ENCODE measurements around the gene RAPGEF4. TPM values are rescaled to one million over a fixed set of nuclear protein-coding genes. Genes with fewer than 3 reads are reported as not detected.
A peak's percentile ranks its signal among the peaks of the same experiment; 100 is the strongest.

RAPGEF4 gene
- total and polyA plus RNA-seq, 2 of the 8 experiments (the other 6 are each of a cell fraction or from before 2014, with no cell fraction given), result 1.2 to 2.6 TPM

DNA sequence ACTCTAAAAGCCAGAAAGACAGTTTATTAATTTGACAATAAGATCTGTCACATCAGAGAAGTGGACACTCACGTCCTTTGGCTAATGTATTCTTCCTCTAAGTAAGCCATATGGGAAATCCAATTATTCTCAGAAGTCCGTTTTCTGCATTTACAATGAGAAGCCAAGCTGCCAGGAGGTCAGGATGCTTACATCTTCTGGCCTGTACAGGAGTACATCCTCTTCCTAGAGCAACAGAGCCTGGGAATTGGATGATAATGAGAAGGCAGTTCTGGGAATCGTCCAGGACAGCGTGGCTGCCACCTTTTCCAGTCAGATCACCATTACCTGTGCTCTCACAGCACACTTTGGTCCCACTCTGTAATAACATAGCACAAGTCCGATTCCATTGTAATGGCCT, 5.2 kb downstream of the RAPGEF4 start:
- no peak overlapping the region for H2BK120ac ChIP-seq (replicated peaks; ENCODE audit: low read depth, low read length)
- CTCF ChIA-PET (ENCODE audit: partially characterized antibody), result no interaction called here

More for the DNA sequence above, 5.2 kb downstream of the RAPGEF4 start:
- Histone ChIP-seq H3K79me1 (ENCODE audit: low read depth, low read length) (no peaks in the 10 kb centered on the region), H3K4me3 (ENCODE audit: extremely low read depth in 1 of 4, insufficient read depth in 2 of 4, low read depth in 3 of 4, low read length in 4 of 4) (no peak overlapping the region), H4K20me1 (replicated peaks in 1 of 2; ENCODE audit: control insufficient read depth in 1 of 2, insufficient read depth in 2 of 2, low read length in 2 of 2) (no peaks in the 10 kb centered on the region), H2BK12ac (ENCODE audit: low read depth, low read length) (no peak overlapping the region), H3K9ac (replicated peaks in 1 of 4; ENCODE audit: extremely low read depth in 1 of 4, low read depth in 3 of 4, low read length in 3 of 4) (no peak overlapping the region), H3K23me2 (ENCODE audit: low read depth, low read length) (peaks cover 4% of the 10 kb centered on the region; the same call in 1 of the 2 replicates), H3K4me2 (ENCODE audit: insufficient read depth in 1 of 2, low read depth in 2 of 2, low read length in 2 of 2) (no peak overlapping the region), H3K79me2 (ENCODE audit: control insufficient read depth in 1 of 2, insufficient read depth in 2 of 2, low read length in 2 of 2) (no peaks in the 10 kb centered on the region), H2BK5ac (ENCODE audit: low read depth, low read length) (no peak overlapping the region), H3K4me1 (replicated peaks in 1 of 4; ENCODE audit: control insufficient read depth in 3 of 4, insufficient read depth in 4 of 4, low read length in 3 of 4) (peaks cover 0 to 4% (median 2%) of the 10 kb centered on the region in 4 experiments; a peak in 5 of 7 replicates), H3K4ac (replicated peaks; ENCODE audit: insufficient read length, low read depth, low read length) (no peak overlapping the region), H3K23ac (ENCODE audit: insufficient read length) (no peak overlapping the region), H3K36me3 (ENCODE audit: control insufficient read depth in 2 of 4, insufficient read depth in 4 of 4, low read length in 3 of 4) (no peaks in the 10 kb centered on the region), H2AK5ac (ENCODE audit: low read depth, low read length) (no peak overlapping the region), H3K18ac (ENCODE audit: extremely low read depth, low read length) (no peak overlapping the region), H2BK20ac (ENCODE audit: low read length) (no peak overlapping the region), H3K56ac (replicated peaks; ENCODE audit: insufficient read length, low read depth, low read length) (no peak overlapping the region), H3K14ac (ENCODE audit: insufficient read length) (no peak overlapping the region), H3K27me3 (replicated peaks in 1 of 4; ENCODE audit: control insufficient read depth in 3 of 4, extremely low read depth in 1 of 4, insufficient read depth in 3 of 4, low read length in 3 of 4) (peaks cover 0 to 15% (median 11%) of the 10 kb centered on the region in 4 experiments; a peak in 5 of 7 replicates), H3K9me3 (ENCODE audit: insufficient read depth in 2 of 2, low read depth in 1 of 2, low read length in 1 of 2) (0 out of 4 replicates have a peak, but pooled peaks cover 0 to 4% of the 10 kb centered on the region in 2 experiments), H2BK15ac (ENCODE audit: low read length) (0 out of 2 replicates have a peak overlapping the region, but pooled peaks have one; percentile 36), H4K91ac (replicated peaks; ENCODE audit: insufficient read length, low read length) (no peak overlapping the region), H4K5ac (ENCODE audit: insufficient read length, low read depth, low read length) (no peak overlapping the region), H2AFZ (ENCODE audit: low read length) (no peak overlapping the region), H4K8ac (ENCODE audit: extremely low read depth, insufficient read depth, low read length) (no peak overlapping the region), H3K27ac (ENCODE audit: low read depth, low read length) (no peak overlapping the region)
- FAIRE-seq, result no peak
- 84% methylated on average over 5 of the region's 5 CpGs; no CpG with 5 or more reads in 1 of the 2 experiments for WGBS, 2 experiments (ENCODE audit: extremely low coverage in 1 of 2, insufficient coverage in 1 of 2, insufficient read length in 1 of 2, insufficient replicate concordance in 2 of 2, low coverage in 1 of 2, low lambda C conversion rate in 2 of 2, missing lambda C conversion rate in 1 of 2)
- TF ChIP-seq GTF2F1 (IDR thresholded peaks at IDR 0.05; ENCODE audit: borderline replicate concordance, low read depth, low read length) (no peak), CTBP2 (IDR thresholded peaks at IDR 0.05; ENCODE audit: borderline replicate concordance, insufficient read depth, insufficient read length, low read length) (no peak), TCF12 (IDR thresholded peaks at IDR 0.05; ENCODE audit: low read depth, low read length) (no peak), BCL11A (IDR thresholded peaks at IDR 0.05; ENCODE audit: low read depth in 2 of 2, low read length in 2 of 2) (no peak), USF2 (IDR thresholded peaks at IDR 0.05; ENCODE audit: low read length) (no peak), CTCF (IDR thresholded peaks at IDR 0.05; ENCODE audit: control extremely low read depth in 1 of 3, insufficient read depth in 1 of 3, low read depth in 1 of 3, low read length in 3 of 3) (no peak)
- DNase-seq (ENCODE audit: low read depth in 1 of 2, low spot score in 2 of 2), result no peak
- POLR2A ChIA-PET (ENCODE audit: partially characterized antibody), result no interaction called here

Measured in H1 (cell line).